ENCODE results near the gene MIEF1. TPM values are rescaled to one million over a fixed set of nuclear protein-coding genes. Genes with fewer than 3 reads are reported as not detected.

MIEF1 gene
- total RNA-seq, 2 donors from 2014 or later = 14.4 to 22.1 TPM

- peaks cover 0 to 69% of the 10 kb centered on the region in 2 donors for H3K4me1 ChIP-seq
- H3K4me3 ChIP-seq = peak overlapping the region in 1 of 2 donors; percentile 23
- peak; percentile 93 to 99 for TF ChIP-seq CTCF (IDR thresholded peaks at IDR 0.05)
- peak overlapping the region; percentile 4 to 63 for H3K27ac ChIP-seq
- H3K27me3 ChIP-seq = no peaks in the 10 kb centered on the region
- H3K9me3 ChIP-seq = no peaks in the 10 kb centered on the region
- peaks cover 28% of the 10 kb centered on the region for H3K36me3 ChIP-seq
- peak; percentile 93 for DNase-seq (ENCODE audit: low spot score)
Observed at GRCh38 chr22:39528681-39529486, 26.8 kb downstream of the MIEF1 start.

- Histone ChIP-seq H3K36me3 (peaks cover 23% of the 10 kb centered on the region), H3K27me3 (no peaks in the 10 kb centered on the region), H3K4me1 (peaks cover 0 to 67% of the 10 kb centered on the region in 2 donors), H3K9me3 (no peaks in the 10 kb centered on the region), H3K4me3 (peak overlapping the region in 1 of 2 donors; percentile 23), H3K27ac (peak overlapping the region in 1 of 2 donors; percentile 63)
- no peak for DNase-seq (ENCODE audit: low spot score)
- peak; percentile 24 to 25 for TF ChIP-seq CTCF (IDR thresholded peaks at IDR 0.05)
Observed at GRCh38 chr22:39529487-39529851, 27.4 kb downstream of the MIEF1 start.

- Histone ChIP-seq H3K27ac (no peak overlapping the region), H3K27me3 (no peaks in the 10 kb centered on the region), H3K9me3 (no peaks in the 10 kb centered on the region), H3K36me3 (peaks cover 17% of the 10 kb centered on the region), H3K4me3 (no peak overlapping the region), H3K4me1 (peaks cover 0 to 67% of the 10 kb centered on the region in 2 donors)
- DNase-seq (ENCODE audit: low spot score) = no peak
- no peak for TF ChIP-seq CTCF (IDR thresholded peaks at IDR 0.05)
Observed at GRCh38 chr22:39530116-39530515, 28.0 kb downstream of the MIEF1 start.

- TF ChIP-seq CTCF (IDR thresholded peaks at IDR 0.05) = no peak
- no peak for DNase-seq (ENCODE audit: low spot score)
- no peaks in the 10 kb centered on the region for H3K9me3 ChIP-seq
- H3K36me3 ChIP-seq = peaks cover 12% of the 10 kb centered on the region
- H3K27me3 ChIP-seq = no peaks in the 10 kb centered on the region
- no peak overlapping the region for H3K4me3 ChIP-seq
- H3K4me1 ChIP-seq = peaks cover 0 to 61% of the 10 kb centered on the region in 2 donors
- no peak overlapping the region for H3K27ac ChIP-seq
Observed at GRCh38 chr22:39530692-39531331, 28.7 kb downstream of the MIEF1 start.

- Histone ChIP-seq H3K36me3 (peaks cover 12% of the 10 kb centered on the region), H3K9me3 (no peaks in the 10 kb centered on the region), H3K4me1 (peaks cover 0 to 55% of the 10 kb centered on the region in 2 donors), H3K27ac (peak within 1 kb of the TSS; percentile 84 to 91), H3K4me3 (peak within 1 kb of the TSS; percentile 66 to 89), H3K27me3 (no peaks in the 10 kb centered on the region)
- DNase-seq (ENCODE audit: low spot score) = peak; percentile 99
- TF ChIP-seq CTCF (IDR thresholded peaks at IDR 0.05) = no peak
Observed at GRCh38 chr22:39532215-39533073, 30.4 kb downstream of the MIEF1 start, which contains the start of gene RPS19BP1. Gene RPS19BP1 (minus strand): TSS chr22:39532748. CDS start chr22:39532738, 10 bp downstream.
